SK-N-SH treated with all-trans-retinoic acid at 6 μM for 48 hours (cell line): Measurements from ENCODE around the gene RASGRF2.

ENCODE experiments used
- ATAC-seq: fragments of 200-7000 bp; cut with Tn5 transposase; 3 replicates; pipeline ENCODE4 v1.9.1; 2020; ENCODE audit warnings: mild to moderate bottlenecking, moderate library complexity
- ARNTL ChIP-seq: fragments of 450-650 bp; formaldehyde crosslinking; IDR thresholded peaks from 2 replicates; pipeline ENCODE4 v1.5.0; 2020; ENCODE audit warnings: low read depth, mild to moderate bottlenecking, moderate library complexity, borderline replicate concordance
- BACH2 ChIP-seq: fragments of 250-450 bp; sonication (Bioruptor Pico); IDR thresholded peaks from 2 replicates; pipeline ENCODE4 v1.9.0; 2021; ENCODE audit warnings: mild to moderate bottlenecking, borderline replicate concordance
- CSRNP3 ChIP-seq: fragments of 250-450 bp; sonication (Bioruptor Pico); IDR thresholded peaks from 2 replicates; pipeline ENCODE4 v1.5.1; 2021; ENCODE audit warnings: mild to moderate bottlenecking, moderate library complexity
- GLIS3 ChIP-seq: fragments of 250-450 bp; sonication (Bioruptor Pico); IDR thresholded peaks from 2 replicates; pipeline ENCODE4 v1.5.0; 2020; ENCODE audit warnings: mild to moderate bottlenecking, moderate library complexity
- ISL1 ChIP-seq: fragments of 250-450 bp; sonication (Bioruptor Pico); IDR thresholded peaks from 2 replicates; pipeline ENCODE4 v2.1.2; 2022; ENCODE audit warnings: mild to moderate bottlenecking, moderate library complexity
- OSR1 ChIP-seq: fragments of 250-450 bp; sonication (Bioruptor Pico); IDR thresholded peaks from 2 replicates; pipeline ENCODE4 v1.8.0; 2022; ENCODE audit warnings: moderate library complexity, mild to moderate bottlenecking, inconsistent platforms
- POU6F1 ChIP-seq: fragments of 250-450 bp; sonication (Bioruptor Pico); IDR thresholded peaks from 2 replicates; pipeline ENCODE4 v1.8.0; 2021; ENCODE audit warnings: low read depth, mild to moderate bottlenecking, moderate library complexity, borderline replicate concordance
- PPARA ChIP-seq: fragments of 250-450 bp; sonication (Bioruptor Pico); IDR thresholded peaks from 2 replicates; pipeline ENCODE4 v1.5.0; 2020; ENCODE audit warnings: mild to moderate bottlenecking, borderline replicate concordance
- RARB ChIP-seq: fragments of 250-450 bp; sonication (Bioruptor Pico); IDR thresholded peaks from 2 replicates; pipeline ENCODE4 v1.8.0; 2021; ENCODE audit warnings: mild to moderate bottlenecking, moderate library complexity
- SNAI2 ChIP-seq: fragments of 250-450 bp; sonication (Bioruptor Pico); IDR thresholded peaks from 2 replicates; pipeline ENCODE4 v1.5.0; 2020; ENCODE audit warnings: mild to moderate bottlenecking, moderate library complexity
- TCF4 ChIP-seq: fragments of 250-450 bp; sonication (Bioruptor Pico); IDR thresholded peaks from 2 replicates; pipeline ENCODE4 v1.8.0; 2021; ENCODE audit warnings: mild to moderate bottlenecking, moderate library complexity, borderline replicate concordance
- TSHZ2 ChIP-seq: fragments of 250-450 bp; sonication (Bioruptor Pico); IDR thresholded peaks from 2 replicates; pipeline ENCODE4 v1.5.0; 2020; ENCODE audit warnings: mild to moderate bottlenecking, moderate library complexity
- ZC3H10 ChIP-seq: fragments of 250-450 bp; sonication (Bioruptor Pico); IDR thresholded peaks from 2 replicates; pipeline ENCODE4 v1.5.1; 2021; ENCODE audit warnings: mild to moderate bottlenecking, moderate library complexity
- ZFP30 ChIP-seq: fragments of 450-650 bp; formaldehyde crosslinking; IDR thresholded peaks from 2 replicates; pipeline ENCODE4 v1.5.0; 2022; ENCODE audit warnings: mild to moderate bottlenecking, moderate library complexity
- ZNF70 ChIP-seq: fragments of 450-650 bp; formaldehyde crosslinking; IDR thresholded peaks from 2 replicates; pipeline ENCODE4 v1.5.0; 2020; ENCODE audit warnings: mild to moderate bottlenecking, moderate library complexity
- ZNF8 ChIP-seq: fragments of 450-650 bp; formaldehyde crosslinking; IDR thresholded peaks from 2 replicates; pipeline ENCODE4 v1.5.0; 2020; ENCODE audit warnings: mild to moderate bottlenecking, moderate library complexity
- TF ChIP-seq, protein P1 (sequence below): fragments of 250-450 bp; sonication (Bioruptor Pico); IDR thresholded peaks from 2 replicates; pipeline ENCODE4 v1.8.0; 2020; ENCODE audit warnings: mild to moderate bottlenecking, moderate library complexity, borderline replicate concordance
- TF ChIP-seq, protein P2 (sequence below): fragments of 250-450 bp; sonication (Bioruptor Pico); IDR thresholded peaks from 2 replicates; pipeline ENCODE4 v1.5.1; 2020; ENCODE audit warnings: low read depth, mild to moderate bottlenecking, moderate library complexity

The RASGRF2 gene

GRCh38 chr5:81249240-81249639, 289.1 kb downstream of the RASGRF2 start:
- TF ChIP-seq ARNTL (no peak), SNAI2 (CRISPR knock-in tag) (no peak), ISL1 (CRISPR knock-in tag) (no peak), TCF4 (no peak), RARB (CRISPR knock-in tag) (no peak), CSRNP3 (CRISPR knock-in tag) (no peak), POU6F1 (CRISPR knock-in tag) (no peak), ZNF70 (CRISPR knock-in tag) (no peak), PPARA (CRISPR knock-in tag) (no peak), TSHZ2 (CRISPR knock-in tag) (no peak), GLIS3 (CRISPR knock-in tag) (no peak), ZNF8 (CRISPR knock-in tag) (no peak), BACH2 (CRISPR knock-in tag) (no peak), ZC3H10 (CRISPR knock-in tag) (no peak)
- TF ChIP-seq, protein P1, sequence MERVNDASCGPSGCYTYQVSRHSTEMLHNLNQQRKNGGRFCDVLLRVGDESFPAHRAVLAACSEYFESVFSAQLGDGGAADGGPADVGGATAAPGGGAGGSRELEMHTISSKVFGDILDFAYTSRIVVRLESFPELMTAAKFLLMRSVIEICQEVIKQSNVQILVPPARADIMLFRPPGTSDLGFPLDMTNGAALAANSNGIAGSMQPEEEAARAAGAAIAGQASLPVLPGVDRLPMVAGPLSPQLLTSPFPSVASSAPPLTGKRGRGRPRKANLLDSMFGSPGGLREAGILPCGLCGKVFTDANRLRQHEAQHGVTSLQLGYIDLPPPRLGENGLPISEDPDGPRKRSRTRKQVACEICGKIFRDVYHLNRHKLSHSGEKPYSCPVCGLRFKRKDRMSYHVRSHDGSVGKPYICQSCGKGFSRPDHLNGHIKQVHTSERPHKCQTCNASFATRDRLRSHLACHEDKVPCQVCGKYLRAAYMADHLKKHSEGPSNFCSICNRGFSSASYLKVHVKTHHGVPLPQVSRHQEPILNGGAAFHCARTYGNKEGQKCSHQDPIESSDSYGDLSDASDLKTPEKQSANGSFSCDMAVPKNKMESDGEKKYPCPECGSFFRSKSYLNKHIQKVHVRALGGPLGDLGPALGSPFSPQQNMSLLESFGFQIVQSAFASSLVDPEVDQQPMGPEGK (CRISPR knock-in tag), result no peak
- TF ChIP-seq, protein P2, sequence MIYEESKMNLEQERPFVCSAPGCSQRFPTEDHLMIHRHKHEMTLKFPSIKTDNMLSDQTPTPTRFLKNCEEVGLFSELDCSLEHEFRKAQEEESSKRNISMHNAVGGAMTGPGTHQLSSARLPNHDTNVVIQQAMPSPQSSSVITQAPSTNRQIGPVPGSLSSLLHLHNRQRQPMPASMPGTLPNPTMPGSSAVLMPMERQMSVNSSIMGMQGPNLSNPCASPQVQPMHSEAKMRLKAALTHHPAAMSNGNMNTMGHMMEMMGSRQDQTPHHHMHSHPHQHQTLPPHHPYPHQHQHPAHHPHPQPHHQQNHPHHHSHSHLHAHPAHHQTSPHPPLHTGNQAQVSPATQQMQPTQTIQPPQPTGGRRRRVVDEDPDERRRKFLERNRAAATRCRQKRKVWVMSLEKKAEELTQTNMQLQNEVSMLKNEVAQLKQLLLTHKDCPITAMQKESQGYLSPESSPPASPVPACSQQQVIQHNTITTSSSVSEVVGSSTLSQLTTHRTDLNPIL (CRISPR knock-in tag), result no peak
- ATAC-seq, result no peak

GRCh38 chr5:81250004-81250403, 289.8 kb downstream of the RASGRF2 start:
- TF ChIP-seq ZFP30 (CRISPR knock-in tag) (peak; percentile 91), OSR1 (no peak), ZC3H10 (CRISPR knock-in tag) (no peak)
- TF ChIP-seq, protein P1 (CRISPR knock-in tag), result no peak
- ATAC-seq, result no peak

DNA sequence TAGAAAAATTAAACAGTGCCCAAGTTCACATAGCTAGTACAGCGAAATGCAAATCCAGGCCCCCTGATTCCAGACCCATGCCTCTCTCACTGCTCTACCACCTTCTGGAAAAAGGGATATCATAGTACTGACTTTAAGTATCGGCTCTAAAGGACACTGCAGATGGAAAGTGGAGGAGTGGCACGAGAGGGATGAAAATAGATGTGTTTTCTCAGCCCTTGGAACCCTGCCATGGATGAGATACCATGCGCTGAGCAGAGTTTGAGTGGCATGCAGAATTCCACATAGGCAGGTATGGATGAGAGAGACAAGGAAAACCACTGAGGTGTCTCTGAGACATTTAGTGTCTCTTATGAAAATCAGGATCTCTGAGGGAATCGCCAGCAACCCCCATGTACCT, 291.8 kb downstream of the RASGRF2 start:
- TF ChIP-seq TSHZ2 (CRISPR knock-in tag), result no peak
- ATAC-seq, result no peak
